PC-9 (cell line): ENCODE data around the gene CREBBP.

Source experiments
- EZH2 ChIP-seq: fragments of 200-600 bp; sonication (generic); IDR thresholded peaks from 2 replicates; pipeline ENCODE4 v1.8.0; 2017; ENCODE audit warnings: antibody characterized with exemption, low read depth
- TF ChIP-seq, protein P1 (sequence below): fragments of 200-600 bp; sonication (generic); conservative IDR thresholded peaks from 2 replicates; pipeline ENCODE4 v1.6.1; 2017; ENCODE audit warnings: mixed run types, antibody characterized with exemption, mild to moderate bottlenecking, moderate library complexity

DNA sequence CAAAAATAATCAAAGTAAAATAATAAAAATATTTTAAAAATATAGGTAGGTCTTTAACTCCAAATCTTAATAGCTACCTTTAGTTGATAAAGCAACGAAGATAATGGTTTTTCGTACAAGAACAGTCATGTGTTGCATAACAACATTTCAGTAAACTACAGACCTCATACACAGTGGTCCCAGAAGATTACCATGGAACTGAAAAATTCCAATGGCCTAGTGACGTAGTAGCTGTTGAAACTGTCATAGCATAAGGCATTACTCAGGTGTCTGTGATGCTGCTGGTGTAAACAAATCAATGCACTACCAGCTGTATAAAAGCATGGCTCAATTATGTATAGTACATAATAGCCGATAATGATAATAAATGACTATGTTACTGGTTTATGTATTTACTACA lies 43.9 kb downstream of the CREBBP start:
- TF ChIP-seq, protein P1, sequence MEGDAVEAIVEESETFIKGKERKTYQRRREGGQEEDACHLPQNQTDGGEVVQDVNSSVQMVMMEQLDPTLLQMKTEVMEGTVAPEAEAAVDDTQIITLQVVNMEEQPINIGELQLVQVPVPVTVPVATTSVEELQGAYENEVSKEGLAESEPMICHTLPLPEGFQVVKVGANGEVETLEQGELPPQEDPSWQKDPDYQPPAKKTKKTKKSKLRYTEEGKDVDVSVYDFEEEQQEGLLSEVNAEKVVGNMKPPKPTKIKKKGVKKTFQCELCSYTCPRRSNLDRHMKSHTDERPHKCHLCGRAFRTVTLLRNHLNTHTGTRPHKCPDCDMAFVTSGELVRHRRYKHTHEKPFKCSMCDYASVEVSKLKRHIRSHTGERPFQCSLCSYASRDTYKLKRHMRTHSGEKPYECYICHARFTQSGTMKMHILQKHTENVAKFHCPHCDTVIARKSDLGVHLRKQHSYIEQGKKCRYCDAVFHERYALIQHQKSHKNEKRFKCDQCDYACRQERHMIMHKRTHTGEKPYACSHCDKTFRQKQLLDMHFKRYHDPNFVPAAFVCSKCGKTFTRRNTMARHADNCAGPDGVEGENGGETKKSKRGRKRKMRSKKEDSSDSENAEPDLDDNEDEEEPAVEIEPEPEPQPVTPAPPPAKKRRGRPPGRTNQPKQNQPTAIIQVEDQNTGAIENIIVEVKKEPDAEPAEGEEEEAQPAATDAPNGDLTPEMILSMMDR, result no peak
- no peak for TF ChIP-seq EZH2
